Keratinocyte (primary cell): ENCODE results near the gene FGF4.

ENCODE experiments used
- EZH2 ChIP-seq: IDR thresholded peaks from one replicate; pipeline ENCODE4 v1.6.1; 2012; ENCODE audit warnings: inconsistent platforms, mild to moderate bottlenecking, low read length, moderate library complexity
- TF ChIP-seq, protein P1 (sequence below), 3 experiments: IDR thresholded peaks in 1 of 3; conservative IDR thresholded peaks in 1 of 3; optimal IDR thresholded peaks in 1 of 3; 2 replicates in 2 of 3; 3 replicates in 1 of 3; pipeline versions ENCODE3 to v1.5.1; 2011; ENCODE audit warnings: low read length in 3 of 3, mild to moderate bottlenecking in 3 of 3, moderate library complexity in 2 of 3, control low read depth in 1 of 3, inconsistent platforms in 1 of 3; ENCODE audit not compliant: insufficient read depth in 2 of 3; ENCODE audit errors: extremely low read depth in 1 of 3

DNA sequence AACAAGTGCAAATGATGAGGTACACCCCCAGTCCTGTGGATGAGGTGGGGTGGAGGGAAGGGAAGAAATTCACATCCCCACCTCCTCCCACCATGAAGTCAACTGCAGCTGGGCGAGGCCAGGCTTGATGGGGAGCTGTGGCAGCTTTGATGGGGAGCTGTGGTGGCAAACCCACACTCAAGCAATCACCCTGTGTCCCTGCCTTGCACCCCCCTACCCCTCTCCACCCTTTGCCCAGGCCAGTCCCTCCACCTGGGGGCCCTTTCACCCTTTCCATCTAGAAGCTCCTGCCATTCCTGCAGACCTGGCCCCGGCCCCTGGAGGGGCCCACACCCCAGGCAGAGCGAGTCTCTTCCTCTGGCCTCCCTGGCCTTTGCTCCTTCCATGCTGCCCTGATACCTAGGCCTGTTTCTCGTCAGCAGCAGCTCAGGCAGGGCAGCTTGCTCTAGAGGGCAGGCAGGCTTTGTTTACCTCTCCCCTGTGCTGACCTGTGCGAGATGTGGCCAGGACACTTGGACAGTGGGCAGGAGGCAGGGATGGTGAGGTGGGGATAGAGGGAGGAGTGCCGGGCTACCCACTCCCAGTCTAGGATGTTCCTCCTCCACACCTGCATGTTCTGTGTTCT lies 48.6 kb upstream of the FGF4 start:
- TF ChIP-seq, protein P1, sequence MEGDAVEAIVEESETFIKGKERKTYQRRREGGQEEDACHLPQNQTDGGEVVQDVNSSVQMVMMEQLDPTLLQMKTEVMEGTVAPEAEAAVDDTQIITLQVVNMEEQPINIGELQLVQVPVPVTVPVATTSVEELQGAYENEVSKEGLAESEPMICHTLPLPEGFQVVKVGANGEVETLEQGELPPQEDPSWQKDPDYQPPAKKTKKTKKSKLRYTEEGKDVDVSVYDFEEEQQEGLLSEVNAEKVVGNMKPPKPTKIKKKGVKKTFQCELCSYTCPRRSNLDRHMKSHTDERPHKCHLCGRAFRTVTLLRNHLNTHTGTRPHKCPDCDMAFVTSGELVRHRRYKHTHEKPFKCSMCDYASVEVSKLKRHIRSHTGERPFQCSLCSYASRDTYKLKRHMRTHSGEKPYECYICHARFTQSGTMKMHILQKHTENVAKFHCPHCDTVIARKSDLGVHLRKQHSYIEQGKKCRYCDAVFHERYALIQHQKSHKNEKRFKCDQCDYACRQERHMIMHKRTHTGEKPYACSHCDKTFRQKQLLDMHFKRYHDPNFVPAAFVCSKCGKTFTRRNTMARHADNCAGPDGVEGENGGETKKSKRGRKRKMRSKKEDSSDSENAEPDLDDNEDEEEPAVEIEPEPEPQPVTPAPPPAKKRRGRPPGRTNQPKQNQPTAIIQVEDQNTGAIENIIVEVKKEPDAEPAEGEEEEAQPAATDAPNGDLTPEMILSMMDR (optimal IDR thresholded peaks at IDR 0.05 in 1 of 3, IDR thresholded peaks at IDR 0.05 in 1 of 3, conservative IDR thresholded peaks at IDR 0.05 in 1 of 3; ENCODE audit: extremely low read depth in 1 of 3, insufficient read depth in 2 of 3, low read length in 3 of 3), result no peak
- no peak for TF ChIP-seq EZH2
